T-helper 2 cell treated with Interferon-gamma antibody and Interleukin-4, amounts not matched to agents 100 ng/mL and 5 ng/mL, for 36 hours (primary cell): ENCODE data around the gene HOOK2. TPM values are rescaled to one million over a fixed set of nuclear protein-coding genes. Genes with fewer than 3 reads are reported as not detected.

Experiments used
- intact Hi-C: fragments of 100-400 bp; cut with micrococcal nuclease; formaldehyde crosslinking; loops from one replicate; pipeline ENCODE4 v1.15.1; 2023
- total RNA-seq: library from RNA; stranded (reverse); gene quantifications from 2 replicates; pipeline ENCODE4 v1.2.3, GENCODE V29; 2022

Gene HOOK2
- total RNA-seq, 1 donor from 2014 or later: 14.6 TPM

DNA sequence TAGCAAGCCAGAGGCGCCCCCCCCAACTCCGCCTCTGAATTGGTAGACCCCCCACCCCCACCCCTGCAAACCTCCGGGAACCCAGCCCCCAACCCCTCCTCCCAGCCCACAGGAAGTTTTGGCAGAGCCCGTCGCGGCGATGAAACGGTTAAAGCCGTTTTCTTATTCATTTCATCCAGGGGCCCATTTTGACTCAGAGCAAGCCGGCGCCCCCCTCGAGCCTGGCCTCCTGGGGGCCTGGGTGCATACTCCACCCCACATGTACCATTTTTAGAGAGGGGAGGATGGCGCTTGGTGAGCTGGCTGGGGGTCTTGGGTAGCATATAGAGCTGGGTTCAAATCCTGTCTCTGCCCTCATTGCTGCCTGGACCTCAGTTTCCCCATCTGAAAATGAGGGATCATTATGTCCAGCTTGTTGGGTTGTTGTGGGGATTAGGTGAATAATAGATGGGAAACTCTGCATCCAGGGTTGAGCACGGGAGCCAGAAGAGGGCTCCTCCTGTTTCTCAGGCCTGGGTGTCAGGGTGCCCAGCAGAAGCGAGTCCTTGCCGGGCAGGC is 8.0 kb upstream of the HOOK2 start:
- intact Hi-C loops: no loop called here

DNA sequence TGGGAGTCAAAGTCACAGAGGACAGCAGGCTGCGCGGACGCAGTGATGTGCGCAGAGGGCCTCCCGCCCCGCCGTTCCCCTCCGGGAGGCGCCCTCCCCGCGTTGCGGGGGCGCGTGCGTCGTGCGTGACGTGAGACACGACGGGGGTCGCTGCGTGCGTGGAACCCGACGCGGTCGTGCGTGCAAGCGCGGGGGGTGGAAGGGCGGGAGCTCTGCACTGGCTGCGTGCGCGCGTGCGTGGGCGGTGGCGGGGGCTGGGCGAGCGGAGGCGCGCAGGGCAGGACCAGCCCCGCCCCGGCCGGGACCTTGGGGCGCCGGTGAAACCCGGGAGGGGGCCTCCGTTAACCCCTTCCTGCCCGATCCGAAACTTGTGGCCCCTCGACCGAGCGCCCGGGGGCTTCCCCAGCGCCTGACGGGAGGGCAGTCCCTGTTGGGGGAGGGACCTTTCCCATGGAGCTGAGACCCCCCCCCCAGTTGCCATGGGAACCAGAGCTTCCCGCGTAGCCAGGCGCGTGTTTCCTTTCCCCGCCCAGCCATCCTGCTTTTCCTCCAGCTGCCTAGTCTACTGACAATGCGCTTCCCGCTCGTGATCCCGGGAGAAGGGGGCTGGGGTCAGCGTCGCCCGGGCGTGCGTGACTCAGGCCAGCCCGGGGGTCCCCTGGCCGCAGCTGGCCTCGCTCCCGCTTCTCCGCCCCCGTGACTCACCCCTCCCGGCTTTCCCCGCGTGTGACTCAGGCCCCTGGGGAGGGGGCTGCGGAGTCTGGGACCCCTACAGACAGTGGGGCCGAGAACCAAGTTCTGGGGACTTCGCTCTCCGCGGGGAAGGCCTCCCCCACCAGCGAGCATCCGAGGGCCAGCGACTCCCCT is 7.3 kb upstream of the HOOK2 start:
- intact Hi-C loops: loop anchor here (1.0 kb wide), 1 partner anchor 9 kb away; the partner anchor contains the start of gene JUNB

- intact Hi-C loops: loop anchor here (1.0 kb wide), 1 partner anchor 9 kb away; the partner anchor contains the start of gene JUNB
Measured at GRCh38 chr19:12782174-12782423, 6.7 kb upstream of the HOOK2 start.

GRCh38 chr19:12779162-12779993 is 4.0 kb upstream of the HOOK2 start:
- intact Hi-C loops: no loop called here

- intact Hi-C loops: no loop called here
Measured at GRCh38 chr19:12778905-12779161, 3.5 kb upstream of the HOOK2 start.

DNA sequence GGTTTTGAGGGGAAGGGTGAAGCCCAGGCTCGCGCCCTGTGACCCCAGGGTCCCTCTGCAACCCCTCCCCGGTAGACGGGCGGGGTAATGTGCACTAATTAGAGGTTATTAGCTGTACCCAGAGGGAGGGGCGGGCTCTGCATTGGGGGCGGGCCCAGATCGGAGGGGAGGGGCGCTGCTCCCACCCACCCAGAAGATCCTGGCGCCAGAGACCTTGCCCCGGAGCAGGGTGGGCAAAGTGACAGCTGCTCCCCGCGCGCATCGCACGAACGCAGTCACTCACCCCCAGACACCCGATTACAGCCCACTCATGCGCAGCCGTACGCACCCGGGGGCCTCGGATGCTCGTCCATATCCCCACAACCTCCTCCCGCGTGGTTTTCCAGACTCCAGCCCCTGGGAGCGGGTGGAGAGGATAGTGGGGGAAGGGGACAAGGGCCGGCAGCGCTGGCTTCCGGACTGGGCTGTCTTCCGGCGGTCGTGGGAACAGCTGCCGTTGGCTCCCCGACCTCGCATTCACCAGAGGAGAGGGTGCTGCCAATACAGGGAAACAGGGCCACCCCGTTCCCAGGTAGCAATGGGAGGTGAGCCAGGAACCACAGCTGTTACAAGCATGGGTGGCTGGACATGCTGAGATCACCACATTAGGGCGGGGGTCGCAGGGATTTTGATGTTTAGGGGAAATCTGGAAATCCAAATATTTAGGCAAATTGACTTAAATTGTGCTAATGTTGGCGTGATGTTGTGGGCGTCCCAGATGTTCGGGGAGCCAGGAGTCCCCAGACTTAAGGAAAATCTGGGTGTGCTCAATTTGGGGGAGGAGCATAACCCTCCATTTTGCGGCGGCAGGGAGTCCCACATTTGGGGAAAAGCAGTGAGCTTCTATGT is 2.9 kb upstream of the HOOK2 start:
- intact Hi-C loops: no loop called here

DNA sequence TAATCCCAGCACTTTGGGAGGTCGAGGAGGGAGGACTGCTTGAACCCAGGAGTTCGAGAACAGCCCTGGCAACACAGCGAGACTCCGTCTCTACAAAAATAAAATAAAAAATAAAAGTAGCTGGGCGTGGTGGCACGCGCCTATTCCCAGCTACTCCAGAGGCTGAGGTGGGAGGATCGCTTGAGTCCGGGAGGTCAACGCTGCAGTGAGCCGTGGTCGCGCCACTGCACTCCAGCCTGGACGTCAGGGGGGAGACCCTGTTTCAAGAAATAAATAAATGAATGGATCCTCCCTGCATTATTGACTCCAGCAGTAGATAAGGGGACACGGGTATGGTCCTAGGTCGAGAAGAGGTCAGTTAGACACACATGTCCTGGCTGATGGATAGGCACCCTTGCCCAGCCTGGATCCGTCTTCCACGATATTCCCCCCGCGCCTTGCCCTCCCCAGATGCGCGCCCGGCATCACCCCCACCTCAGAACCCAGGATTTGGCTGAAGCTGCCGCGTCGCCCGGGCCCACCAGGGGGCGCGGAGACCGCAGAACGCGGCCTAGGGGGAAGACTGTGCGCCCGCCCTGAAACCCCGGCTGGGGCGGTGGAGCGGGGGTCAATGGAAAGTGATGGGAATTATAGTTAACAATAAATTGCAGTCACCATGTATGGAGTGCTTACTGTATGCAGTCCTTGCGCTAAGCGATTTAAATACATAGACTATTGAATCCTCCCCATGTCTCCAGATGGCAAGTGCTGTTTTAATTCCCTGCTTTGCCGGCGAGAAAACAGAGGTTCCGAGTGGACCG is 2.1 kb upstream of the HOOK2 start:
- intact Hi-C loops: loop anchor here (1.0 kb wide), 2 partner anchors 12 to 19 kb away; no protein-coding TSS in a partner anchor

- intact Hi-C loops: no loop called here
Measured at GRCh38 chr19:12773571-12773970, 1.8 kb downstream of the HOOK2 start.

DNA sequence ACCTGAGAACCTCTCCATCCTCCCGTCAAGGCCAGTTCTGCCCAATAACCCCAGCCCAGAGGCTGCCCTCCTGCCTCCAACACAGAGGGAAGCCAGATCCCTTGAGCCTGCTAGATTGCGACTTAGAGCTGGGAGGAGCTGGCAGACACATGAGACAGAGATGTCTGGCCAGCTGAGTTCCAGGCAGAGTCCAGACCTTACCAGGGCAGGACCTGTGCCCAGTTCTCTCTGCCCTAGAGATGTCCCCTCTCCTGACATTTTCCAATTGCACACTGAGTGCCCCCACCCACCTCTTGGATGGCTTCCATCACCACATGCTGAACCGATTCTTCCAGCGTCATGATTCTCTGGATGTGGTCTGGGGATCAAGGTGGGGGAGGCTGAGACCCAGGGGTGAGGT is 3.0 kb downstream of the HOOK2 start:
- intact Hi-C loops: no loop called here

DNA sequence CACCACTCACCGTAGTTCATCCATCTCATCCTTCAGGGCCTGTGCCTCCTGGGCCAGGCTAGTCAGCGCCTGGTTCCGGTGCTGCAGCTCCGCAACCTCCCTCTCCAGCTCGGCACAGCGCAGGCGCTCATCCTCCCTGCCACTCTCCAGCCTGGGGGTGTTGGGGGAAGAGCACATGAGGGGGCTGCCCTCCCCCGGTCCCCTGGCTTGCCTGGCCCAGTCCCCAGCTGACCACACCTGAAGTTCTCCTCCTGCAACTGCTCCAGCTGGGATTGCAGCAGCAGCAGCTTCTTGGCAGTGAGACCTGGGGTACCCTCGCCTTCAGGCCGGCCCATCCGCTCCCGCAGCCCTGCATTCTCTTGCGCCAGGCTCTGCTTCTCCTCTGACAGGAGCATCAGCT is 4.4 kb downstream of the HOOK2 start:
- intact Hi-C loops: no loop called here

DNA sequence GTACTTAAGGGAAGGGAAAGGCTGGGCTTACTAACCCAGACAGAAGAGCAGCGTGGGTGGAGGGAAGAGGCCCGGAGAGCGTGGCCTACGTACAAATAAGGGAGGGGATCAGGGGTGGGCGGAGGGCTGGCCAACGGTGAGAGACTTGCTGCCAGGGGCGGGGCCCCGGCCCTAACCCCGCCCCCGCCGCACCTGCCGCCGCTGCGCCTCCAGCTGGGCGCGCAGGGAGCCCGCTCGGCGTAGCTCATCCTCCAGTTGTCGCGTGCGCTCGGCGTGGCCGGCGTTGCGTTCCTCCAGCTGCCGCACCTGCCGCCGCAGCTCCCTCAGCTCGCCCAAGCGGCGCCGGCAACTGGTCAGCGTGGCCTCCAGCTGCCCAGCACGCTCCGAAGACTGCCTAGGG is 5.7 kb downstream of the HOOK2 start:
- intact Hi-C loops: loop anchor here (10.0 kb wide), 1 partner anchor 165 kb away; the partner anchor contains the start of genes CALR and FARSA

DNA sequence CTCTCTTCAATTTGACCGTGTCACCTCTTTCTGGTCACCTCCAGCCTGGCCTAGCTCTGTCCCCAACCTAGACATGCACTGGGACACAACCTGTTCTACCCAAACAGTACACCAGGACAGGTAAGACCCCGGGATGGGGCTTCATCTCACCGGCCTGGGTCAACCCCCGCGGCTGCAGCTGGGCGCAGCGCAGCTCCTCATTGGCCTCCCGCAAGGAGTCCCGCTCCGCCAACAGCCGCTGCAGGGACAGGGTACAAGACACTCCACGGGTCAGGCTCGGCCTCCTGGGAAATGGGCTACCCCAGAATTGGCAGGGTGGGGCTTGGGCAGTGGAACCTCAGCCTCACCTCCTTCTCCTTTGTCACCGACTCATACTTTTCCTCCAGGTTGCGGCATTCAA is 7.7 kb downstream of the HOOK2 start:
- intact Hi-C loops: loop anchor here (10.0 kb wide), 1 partner anchor 167 kb away; the partner anchor contains the start of genes CALR and FARSA

GRCh38 chr19:12767150-12767549 is 8.2 kb downstream of the HOOK2 start:
- intact Hi-C loops: loop anchor here (10.0 kb wide), 1 partner anchor 168 kb away; the partner anchor contains the start of genes CALR and FARSA

- intact Hi-C loops: loop anchor here (1.0 to 10.0 kb wide), 3 partner anchors 30 to 169 kb away; partner anchors contain the start of genes CALR and FARSA
Measured at GRCh38 chr19:12766051-12766521, 9.3 kb downstream of the HOOK2 start.

- intact Hi-C loops: loop anchor here (10.0 kb wide), 1 partner anchor 170 kb away; the partner anchor contains the start of genes CALR and FARSA
Measured at GRCh38 chr19:12764698-12765097, 10.7 kb downstream of the HOOK2 start.

DNA sequence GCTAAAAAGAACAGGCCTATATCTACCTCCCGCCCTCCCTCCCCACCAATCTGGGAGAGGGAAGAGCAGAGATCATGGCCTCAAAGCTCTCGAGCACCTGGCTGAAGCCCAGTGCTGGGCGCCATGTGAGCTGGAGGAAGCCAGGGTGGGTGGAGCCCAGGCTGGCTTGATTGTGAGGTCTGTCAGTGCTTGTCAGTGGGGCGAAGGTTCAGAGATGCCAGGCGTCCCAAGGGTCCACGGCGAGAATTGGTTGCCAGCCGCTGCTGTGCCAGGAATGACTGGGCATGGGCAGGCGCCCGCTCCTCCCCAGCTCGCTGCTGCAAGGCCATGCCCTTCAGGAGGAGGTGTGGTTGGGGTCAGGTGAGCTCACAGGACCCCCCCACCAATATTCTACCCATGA is 12.3 kb downstream of the HOOK2 start:
- intact Hi-C loops: loop anchor here (10.0 kb wide), 1 partner anchor 172 kb away; the partner anchor contains the start of genes CALR and FARSA

GRCh38 chr19:12759686-12760085 is 15.7 kb downstream of the HOOK2 start:
- intact Hi-C loops: loop anchor here (1.0 to 10.0 kb wide), 2 partner anchors 37 to 175 kb away; partner anchors contain the start of genes CALR and FARSA

- intact Hi-C loops: loop anchor here (1.0 to 2.0 kb wide), 3 partner anchors 23 to 193 kb away; partner anchors contain the start of gene TRIR
Measured at GRCh38 chr19:12757544-12758274, 17.6 kb downstream of the HOOK2 start.
